CD4-positive, alpha-beta T cell (primary cell): ENCODE data around the gene CCDC126. TPM values are rescaled to one million over a fixed set of nuclear protein-coding genes. Genes with fewer than 3 reads are reported as not detected.

ENCODE experiments used
- ATAC-seq: fragments of 200-7000 bp; cut with Tn5 transposase; one replicate; pipeline ENCODE4 v1.10.0; 2022; ENCODE audit warnings: mild to moderate bottlenecking; ENCODE audit not compliant: poor library complexity
- CTCF ChIA-PET: fragments of 350-600 bp; sonication (Branson Sonifier 250); formaldehyde crosslinking; loops from one replicate; lab custom pipeline; 2021; ENCODE audit warnings: antibody characterized with exemption, inconsistent platforms; lab: Charles Lee
- POLR2A ChIA-PET: fragments of 350-600 bp; sonication (Branson Sonifier 250); formaldehyde crosslinking; loops from one replicate; lab custom pipeline; 2021; ENCODE audit warnings: antibody characterized with exemption, inconsistent platforms; lab: Charles Lee
- DNase-seq, 14 experiments: peaks; one replicate each; pipeline ENCODE4 v3.0.0-alpha.2; 2013 to 2020; ENCODE audit warnings: mixed read lengths in 2 of 14
- H3K27ac ChIP-seq, 2 donors: one replicate each; pipeline versions ENCODE4 v1.5.1 to v1.7.0; 2013; ENCODE audit warnings: low read length in 2 of 2, low read depth in 1 of 2, mild to moderate bottlenecking in 1 of 2
- H3K27me3 ChIP-seq, 2 experiments: 1 replicate in 1 of 2; 2 replicates in 1 of 2; pipeline versions ENCODE4 v1.6.1 to v1.7.0; 2013; ENCODE audit warnings: low read length in 2 of 2, control low read depth in 1 of 2, mild to moderate bottlenecking in 1 of 2, moderate library complexity in 1 of 2; ENCODE audit not compliant: insufficient read depth in 2 of 2, control insufficient read depth in 1 of 2
- H3K36me3 ChIP-seq: one replicate; pipeline ENCODE4 v1.6.1; 2013; ENCODE audit warnings: low read length, control low read depth; ENCODE audit not compliant: insufficient read depth
- H3K4me1 ChIP-seq: one replicate; pipeline ENCODE4 v1.6.1; 2013; ENCODE audit warnings: low read length, control low read depth; ENCODE audit not compliant: insufficient read depth
- H3K4me3 ChIP-seq: one replicate; pipeline ENCODE4 v1.5.1; 2013; ENCODE audit warnings: mild to moderate bottlenecking, low read length, moderate library complexity
- H3K9me3 ChIP-seq, 2 experiments: 1 replicate in 1 of 2; 2 replicates in 1 of 2; pipeline versions ENCODE4 v1.6.1 to v1.7.0; 2013; ENCODE audit warnings: low read length in 2 of 2, mild to moderate bottlenecking in 2 of 2, control low read depth in 1 of 2, moderate library complexity in 1 of 2; ENCODE audit not compliant: control insufficient read depth in 1 of 2, insufficient read depth in 1 of 2
- H3K27ac Mint-ChIP-seq: one replicate; pipeline ENCODE4 v1.8.0; 2020; ENCODE audit warnings: mixed read lengths
- H3K27me3 Mint-ChIP-seq: one replicate; pipeline ENCODE4 v1.8.0; 2021; ENCODE audit warnings: mixed read lengths
- H3K36me3 Mint-ChIP-seq: one replicate; pipeline ENCODE4 v1.8.0; 2021; ENCODE audit warnings: low read depth, mixed read lengths
- H3K4me1 Mint-ChIP-seq: one replicate; pipeline ENCODE4 v1.8.0; 2021; ENCODE audit warnings: low read depth, mixed read lengths
- H3K4me3 Mint-ChIP-seq: one replicate; pipeline ENCODE4 v1.8.0; 2020; ENCODE audit warnings: mild to moderate bottlenecking, mixed read lengths
- H3K9me3 Mint-ChIP-seq: one replicate; pipeline ENCODE4 v1.8.0; 2020; ENCODE audit warnings: mixed read lengths
- CTCF ChIP-seq: fragments of 200-600 bp; IDR thresholded peaks from one replicate; pipeline ENCODE4 v1.8.0; 2022; ENCODE audit warnings: antibody characterized with exemption, mild to moderate bottlenecking
- intact Hi-C, 2 experiments: fragments of 100-400 bp; cut with DNase I in 1 of 2; cut with micrococcal nuclease in 1 of 2; formaldehyde crosslinking; loops; one replicate each; pipeline versions ENCODE4 v1.15.1 to v1.9.0; 2023 to 2025; cut with DNase I, micrococcal nuclease
- total RNA-seq, 174 experiments: library from RNA in 2 of 174; stranded (reverse) in 2 of 174; gene quantifications; one replicate each; pipeline ENCODE4 v1.2.3 and lab custom pipeline; 2021 to 2026

CCDC126 gene
- total RNA-seq, 2 experiments from 2014 or later, result 8.3 to 10.3 TPM

GRCh38 chr7:23615331-23615730 lies 18.1 kb downstream of the CCDC126 start:
- no peak overlapping the region for H3K27ac Mint-ChIP-seq

GRCh38 chr7:23616593-23616992 lies 19.4 kb downstream of the CCDC126 start:
- CTCF ChIA-PET, result no interaction called here
- Mint-ChIP-seq H3K4me1 (peaks cover under 1% of the 10 kb centered on the region), H3K27ac (no peak overlapping the region), H3K4me3 (no peak overlapping the region), H3K27me3 (no peaks in the 10 kb centered on the region), H3K9me3 (peaks cover 17% of the 10 kb centered on the region), H3K36me3 (peaks cover 84% of the 10 kb centered on the region)
- no peak for TF ChIP-seq CTCF
- POLR2A ChIA-PET, result no interaction called here
- H3K4me3 ChIP-seq, result no peak overlapping the region
- H3K27ac ChIP-seq, result no peak overlapping the region
- peaks cover 5% of the 10 kb centered on the region for H3K36me3 ChIP-seq
- ATAC-seq (no peak), DNase-seq (no peak)
- H3K27me3 ChIP-seq, result no peaks in the 10 kb centered on the region
- intact Hi-C loops, result no loop called here
- peaks cover 13 to 15% of the 10 kb centered on the region in 2 experiments for H3K9me3 ChIP-seq
- H3K4me1 ChIP-seq, result no peaks in the 10 kb centered on the region

More at GRCh38 chr7:23615331-23615730, 18.1 kb downstream of the CCDC126 start:
- Mint-ChIP-seq H3K27me3 (no peaks in the 10 kb centered on the region), H3K4me1 (no peaks in the 10 kb centered on the region), H3K4me3 (no peak overlapping the region), H3K36me3 (peaks cover 88% of the 10 kb centered on the region), H3K9me3 (peaks cover 17% of the 10 kb centered on the region)
- intact Hi-C loops, result no loop called here
- Histone ChIP-seq H3K9me3 (peaks cover 13 to 15% of the 10 kb centered on the region in 2 experiments), H3K4me1 (no peaks in the 10 kb centered on the region), H3K27me3 (no peaks in the 10 kb centered on the region), H3K4me3 (no peak overlapping the region), H3K27ac (no peak overlapping the region), H3K36me3 (peaks cover 7% of the 10 kb centered on the region)
- ChIA-PET POLR2A (no interaction called here), CTCF (no interaction called here)
- DNase-seq (no peak), ATAC-seq (no peak)
- no peak for TF ChIP-seq CTCF

- H3K4me1 Mint-ChIP-seq, result peaks cover 9% of the 10 kb centered on the region
- no peak for TF ChIP-seq CTCF
- no peak overlapping the region for H3K4me3 Mint-ChIP-seq
- Histone ChIP-seq H3K27ac (no peak overlapping the region), H3K4me3 (no peak overlapping the region), H3K27me3 (no peaks in the 10 kb centered on the region), H3K4me1 (no peaks in the 10 kb centered on the region), H3K9me3 (peaks cover 10 to 15% of the 10 kb centered on the region in 2 experiments), H3K36me3 (peaks cover 5% of the 10 kb centered on the region)
- no peak for DNase-seq
- POLR2A ChIA-PET, result no interaction called here
- CTCF ChIA-PET, result no interaction called here
- ATAC-seq, result no peak
- H3K9me3 Mint-ChIP-seq, result peaks cover 17% of the 10 kb centered on the region
- no peaks in the 10 kb centered on the region for H3K27me3 Mint-ChIP-seq
- intact Hi-C loops, result no loop called here
- peaks cover 84% of the 10 kb centered on the region for H3K36me3 Mint-ChIP-seq
- H3K27ac Mint-ChIP-seq, result no peak overlapping the region
Observed at GRCh38 chr7:23617482-23617881, 20.3 kb downstream of the CCDC126 start.
